ENCODE measurements around the gene GRM3. TPM values are rescaled to one million over a fixed set of nuclear protein-coding genes. Genes with fewer than 3 reads are reported as not detected.

GRM3 gene
- total RNA-seq, 2 experiments from 2014 or later: not detected

- Mint-ChIP-seq H3K36me3 (no peaks in the 10 kb centered on the region), H3K4me1 (ENCODE audit: low read depth) (no peaks in the 10 kb centered on the region), H3K27me3 (no peaks in the 10 kb centered on the region), H3K9me3 (no peaks in the 10 kb centered on the region), H3K4me3 (no peak overlapping the region), H3K27ac (no peak overlapping the region)
- POLR2A ChIA-PET: no interaction called here
- intact Hi-C loops (cut with micrococcal nuclease): no loop called here
- CTCF ChIA-PET: no interaction called here
- DNase-seq: no peak
Measured at GRCh38 chr7:86889501-86889900, 245.8 kb downstream of the GRM3 start.

GRCh38 chr7:86898171-86898570 is 254.5 kb downstream of the GRM3 start:
- H3K27me3 Mint-ChIP-seq: no peaks in the 10 kb centered on the region
- no peak overlapping the region for H3K4me3 Mint-ChIP-seq
- H3K9me3 Mint-ChIP-seq: no peaks in the 10 kb centered on the region
- intact Hi-C loops (cut with micrococcal nuclease): no loop called here
- DNase-seq: no peak
- no peak overlapping the region for H3K27ac Mint-ChIP-seq
- POLR2A ChIA-PET: no interaction called here
- no peaks in the 10 kb centered on the region for H3K4me1 Mint-ChIP-seq (ENCODE audit: low read depth)
- no peaks in the 10 kb centered on the region for H3K36me3 Mint-ChIP-seq
- CTCF ChIA-PET: no interaction called here

GRCh38 chr7:86900886-86901285 is 257.2 kb downstream of the GRM3 start:
- H3K36me3 Mint-ChIP-seq: no peaks in the 10 kb centered on the region
- intact Hi-C loops (cut with micrococcal nuclease): no loop called here
- no peaks in the 10 kb centered on the region for H3K9me3 Mint-ChIP-seq
- H3K27me3 Mint-ChIP-seq: no peaks in the 10 kb centered on the region
- H3K4me3 Mint-ChIP-seq: no peak overlapping the region
- DNase-seq: no peak
- H3K27ac Mint-ChIP-seq: no peak overlapping the region
- POLR2A ChIA-PET: no interaction called here
- H3K4me1 Mint-ChIP-seq (ENCODE audit: low read depth): peaks cover 3% of the 10 kb centered on the region
- CTCF ChIA-PET: interaction anchor here (0.6 kb wide), 1 partner anchor 102 kb away, joined by 3 read pairs; no protein-coding TSS in a partner anchor

GRCh38 chr7:86904949-86905834 is 261.5 kb downstream of the GRM3 start:
- H3K27ac Mint-ChIP-seq: no peak overlapping the region
- H3K36me3 Mint-ChIP-seq: no peaks in the 10 kb centered on the region
- ChIA-PET POLR2A (no interaction called here), CTCF (interaction anchor here (0.6 to 1.1 kb wide), 9 partner anchors 13 to 1867 kb away, joined by 3 to 5 read pairs (median 4); no protein-coding TSS in a partner anchor)
- H3K9me3 Mint-ChIP-seq: no peaks in the 10 kb centered on the region
- no peak overlapping the region for H3K4me3 Mint-ChIP-seq
- intact Hi-C loops (cut with micrococcal nuclease): no loop called here
- H3K27me3 Mint-ChIP-seq: no peaks in the 10 kb centered on the region
- no peak for DNase-seq
- peaks cover 3% of the 10 kb centered on the region for H3K4me1 Mint-ChIP-seq (ENCODE audit: low read depth)

GRCh38 chr7:86908948-86909347 is 265.2 kb downstream of the GRM3 start:
- Mint-ChIP-seq H3K4me1 (ENCODE audit: low read depth) (peaks cover 3% of the 10 kb centered on the region), H3K27ac (no peak overlapping the region), H3K36me3 (no peaks in the 10 kb centered on the region), H3K9me3 (no peaks in the 10 kb centered on the region), H3K4me3 (no peak overlapping the region), H3K27me3 (no peaks in the 10 kb centered on the region)
- ChIA-PET CTCF (no interaction called here), POLR2A (no interaction called here)
- no peak for DNase-seq
- intact Hi-C loops (cut with micrococcal nuclease): no loop called here

- Mint-ChIP-seq H3K27ac (no peak overlapping the region), H3K4me1 (ENCODE audit: low read depth) (peaks cover 7% of the 10 kb centered on the region), H3K9me3 (no peaks in the 10 kb centered on the region), H3K4me3 (no peak overlapping the region), H3K36me3 (no peaks in the 10 kb centered on the region), H3K27me3 (no peaks in the 10 kb centered on the region)
- CTCF ChIA-PET: interaction anchor here (0.6 to 1.2 kb wide), 5 partner anchors 14 to 403 kb away, joined by 3 to 4 read pairs (median 4); no protein-coding TSS in a partner anchor
- intact Hi-C loops (cut with micrococcal nuclease): no loop called here
- no peak for DNase-seq
- POLR2A ChIA-PET: no interaction called here
Measured at GRCh38 chr7:86911659-86912058, 267.9 kb downstream of the GRM3 start.

GRCh38 chr7:86913709-86914108 is 270.0 kb downstream of the GRM3 start:
- no peak for DNase-seq
- intact Hi-C loops (cut with micrococcal nuclease): loop anchor here (2.0 kb wide), 1 partner anchor 503 kb away; no protein-coding TSS in a partner anchor
- POLR2A ChIA-PET: no interaction called here
- Mint-ChIP-seq H3K9me3 (no peaks in the 10 kb centered on the region), H3K27ac (no peak overlapping the region), H3K36me3 (no peaks in the 10 kb centered on the region), H3K27me3 (no peaks in the 10 kb centered on the region), H3K4me3 (no peak overlapping the region), H3K4me1 (ENCODE audit: low read depth) (peaks cover 7% of the 10 kb centered on the region)
- CTCF ChIA-PET: no interaction called here

Measured in activated CD4-positive, alpha-beta memory T cell treated with anti-CD3 and anti-CD28 coated beads for 36 hours (primary cell).